K562 (cell line): ENCODE measurements around the gene KAT6B. TPM values are rescaled to one million over a fixed set of nuclear protein-coding genes. Genes with fewer than 3 reads are reported as not detected.

ENCODE experiments used
- CBFB ChIP-seq: sonication (generic); formaldehyde crosslinking; IDR thresholded peaks from 2 replicates; pipeline ENCODE4 v1.4.0; 2020; ENCODE audit warnings: mild to moderate bottlenecking, missing genetic modification reagents
- DIDO1 ChIP-seq: fragments of 450-650 bp; IDR thresholded peaks from 2 replicates; pipeline ENCODE4 v1.6.1; 2016; ENCODE audit warnings: low read depth, missing biosample characterization, missing genetic modification characterization
- ETV1 ChIP-seq: fragments of 450-650 bp; conservative IDR thresholded peaks from 2 replicates; pipeline ENCODE4 v1.6.1; 2016; ENCODE audit warnings: missing genetic modification characterization, control low read depth, low read depth, missing compliant biosample characterization
- GTF2A2 ChIP-seq: IDR thresholded peaks from 2 replicates; pipeline ENCODE4 v1.6.1; 2016; ENCODE audit warnings: mild to moderate bottlenecking, missing genetic modification characterization, missing compliant biosample characterization
- HDAC1 ChIP-seq, 2 experiments: fragments of 450-650 bp; IDR thresholded peaks; 2 replicates each; pipeline ENCODE4 v1.6.1; 2016 to 2017; ENCODE audit warnings: inconsistent platforms in 1 of 2, mild to moderate bottlenecking in 1 of 2, moderate library complexity in 1 of 2
- KDM2B ChIP-seq: fragments of 250-450 bp; sonication (Bioruptor Pico); IDR thresholded peaks from 2 replicates; pipeline ENCODE4 v1.8.0; 2021; ENCODE audit warnings: mild to moderate bottlenecking, moderate library complexity
- L3MBTL2 ChIP-seq: fragments of 450-650 bp; IDR thresholded peaks from 2 replicates; pipeline ENCODE4 v1.6.1; 2016; ENCODE audit warnings: mild to moderate bottlenecking, moderate library complexity
- PCBP1 ChIP-seq: fragments of 200-400 bp; formaldehyde crosslinking; IDR thresholded peaks from 2 replicates; pipeline ENCODE4 v1.6.1; 2018; ENCODE audit warnings: mild to moderate bottlenecking, low read depth, low read length; ENCODE audit not compliant: poor library complexity, severe bottlenecking
- PHF21A ChIP-seq: fragments of 450-650 bp; IDR thresholded peaks from 2 replicates; pipeline ENCODE4 v1.6.1; 2017; ENCODE audit warnings: low read depth, borderline replicate concordance
- PHF8 ChIP-seq: fragments of 200-600 bp; sonication (generic); IDR thresholded peaks from 2 replicates; pipeline ENCODE4 v1.6.1; 2012; ENCODE audit warnings: mixed run types, mild to moderate bottlenecking, inconsistent platforms, low read length, moderate library complexity, borderline replicate concordance
- RNF2 ChIP-seq: sonication (generic); IDR thresholded peaks from 2 replicates; pipeline ENCODE4 v1.6.1; 2016
- SIN3B ChIP-seq: fragments of 450-650 bp; IDR thresholded peaks from 2 replicates; pipeline ENCODE4 v1.6.1; 2017; ENCODE audit warnings: low read depth, mild to moderate bottlenecking, moderate library complexity
- TAL1 ChIP-seq: fragments of 450-650 bp; IDR thresholded peaks from 2 replicates; pipeline ENCODE4 v1.6.1; 2016; ENCODE audit warnings: mild to moderate bottlenecking
- ZBTB7A ChIP-seq: IDR thresholded peaks from 2 replicates; pipeline ENCODE4 v1.6.1; 2011; ENCODE audit warnings: low read depth, mild to moderate bottlenecking, low read length, moderate library complexity, borderline replicate concordance; ENCODE audit not compliant: control insufficient read depth
- ZNF436 ChIP-seq: fragments of 250-450, 450-650 bp; sonication (Bioruptor Pico); formaldehyde crosslinking; IDR thresholded peaks from 2 replicates; pipeline ENCODE4 v1.7.0; 2020; ENCODE audit warnings: mild to moderate bottlenecking
- ZNF444 ChIP-seq: fragments of 250-450 bp; sonication (Bioruptor Pico); IDR thresholded peaks from 2 replicates; pipeline ENCODE4 v1.4.0; 2020; ENCODE audit warnings: mild to moderate bottlenecking, moderate library complexity
- ZNF766 ChIP-seq: fragments of 200-800 bp; sonication (Bioruptor generic); conservative IDR thresholded peaks from 2 replicates; pipeline ENCODE4 v1.6.1; 2016; ENCODE audit warnings: missing genetic modification characterization, missing compliant biosample characterization
- polyA plus RNA-seq, 8 experiments: library from polyadenylated mRNA; depleted of rRNA in 4 of 8; stranded (reverse) in 5 of 8; unstranded in 3 of 8; fragments of >200 nt; fragmentation: Nextera tagmentation in 2 of 8; fragmentation: Illumina TruSeq in 1 of 8; extraction: Ambion mirVana in 2 of 8; extraction: Trizol in 1 of 8; gene quantifications; 2 replicates each; pipeline versions ENCODE4 v1.2.1 to v1.2.3, GENCODE V29; 2011 to 2014; ENCODE audit warnings: inconsistent platforms in 1 of 8, missing spikeins in 1 of 8
- total RNA-seq, 7 experiments: library from RNA; depleted of rRNA in 6 of 7; stranded (reverse); fragments of >200 nt in 6 of 7; fragmentation: Illumina TruSeq in 2 of 7; extraction: Trizol in 2 of 7; gene quantifications; 2 replicates each; pipeline versions ENCODE4 v1.2.1 to v1.2.3, GENCODE V29; 2011 to 2021; ENCODE audit warnings: low replicate concordance in 1 of 7
- TF ChIP-seq, protein P1 (sequence below): fragments of 200-800 bp; sonication (Bioruptor generic); IDR thresholded peaks from 2 replicates; pipeline ENCODE4 v1.6.1; 2017; ENCODE audit warnings: missing genetic modification characterization, missing compliant biosample characterization
- TF ChIP-seq, protein P2 (sequence below): fragments of 250-450 bp; sonication (Bioruptor Pico); IDR thresholded peaks from 2 replicates; pipeline ENCODE4 v1.9.0; 2021; ENCODE audit warnings: mild to moderate bottlenecking, inconsistent platforms
- TF ChIP-seq, protein P3 (sequence below), 2 experiments: fragments of 450-650 bp in 1 of 2; sonication (generic) in 1 of 2; formaldehyde crosslinking; conservative IDR thresholded peaks; 2 replicates each; pipeline versions ENCODE4 v1.4.0 to v1.8.1; 2020 to 2022; ENCODE audit warnings: mild to moderate bottlenecking in 1 of 2, missing genetic modification reagents in 1 of 2
- TF ChIP-seq, protein P4 (sequence below), 2 experiments: IDR thresholded peaks; 2 replicates each; pipeline ENCODE4 v1.6.1; 2012; ENCODE audit warnings: improper control_type of control experiment in 2 of 2, low read depth in 2 of 2, low read length in 2 of 2, borderline replicate concordance in 1 of 2

Gene KAT6B
- total and polyA plus RNA-seq, 9 of the 15 experiments (the other 6 are each of a cell fraction or from before 2014, with no cell fraction given) = 1.4 to 9.2 (median 6.8) TPM

DNA sequence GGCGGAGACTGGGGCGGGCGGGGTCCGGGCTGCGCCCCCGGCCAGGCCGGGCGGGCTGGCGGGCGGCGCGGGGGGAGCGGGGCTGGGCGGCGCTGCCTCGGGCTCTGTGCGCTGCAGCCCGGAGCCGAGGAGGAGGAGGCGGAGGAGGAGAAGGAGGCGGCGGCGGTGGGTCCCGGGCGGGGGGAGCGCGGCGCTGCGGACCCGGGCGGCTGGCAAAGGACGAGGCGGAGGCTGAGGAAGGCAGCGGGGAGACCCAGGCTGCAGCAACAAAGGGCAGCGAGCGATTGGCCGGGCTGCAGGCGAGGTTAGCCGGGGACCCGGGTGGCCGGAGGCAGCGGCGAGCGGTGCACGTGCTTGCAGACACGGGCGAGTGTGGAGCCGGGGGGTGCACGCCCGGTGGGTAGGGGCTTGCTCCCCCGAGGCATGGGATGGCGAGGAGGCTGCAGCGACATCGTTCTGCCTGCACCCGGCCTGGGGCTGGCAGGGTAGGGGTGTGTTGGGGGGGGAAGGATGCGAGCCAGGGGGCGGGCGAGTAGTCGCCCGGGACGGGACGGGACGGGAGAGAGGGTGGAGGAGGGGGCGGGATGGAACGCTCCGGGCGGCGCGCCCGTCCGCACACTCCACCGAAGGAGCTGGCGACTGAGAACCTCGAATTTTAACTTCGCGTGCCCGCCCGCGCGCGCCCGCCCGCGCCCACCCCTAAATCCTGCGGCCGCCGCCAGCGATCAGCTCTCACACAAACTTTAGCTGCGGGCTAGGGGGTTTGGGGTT lies 844 bp upstream of the KAT6B start (continued):
- TF ChIP-seq ZBTB7A = peak; percentile 96
- no peak for TF ChIP-seq GTF2A2
- TF ChIP-seq PCBP1 = peak; percentile 73
- TF ChIP-seq ETV1 (tag) = peak; percentile 37
- peak; percentile 58; the same call in 1 of the 2 replicates for TF ChIP-seq PHF8
- TF ChIP-seq KDM2B (CRISPR knock-in tag) = peak; percentile 100
- peak; percentile 57; the same call in 1 of the 2 replicates for TF ChIP-seq DIDO1 (tag)
- TF ChIP-seq ZNF444 = no peak
- no peak for TF ChIP-seq TAL1
- TF ChIP-seq SIN3B = no peak
- TF ChIP-seq, protein P1, sequence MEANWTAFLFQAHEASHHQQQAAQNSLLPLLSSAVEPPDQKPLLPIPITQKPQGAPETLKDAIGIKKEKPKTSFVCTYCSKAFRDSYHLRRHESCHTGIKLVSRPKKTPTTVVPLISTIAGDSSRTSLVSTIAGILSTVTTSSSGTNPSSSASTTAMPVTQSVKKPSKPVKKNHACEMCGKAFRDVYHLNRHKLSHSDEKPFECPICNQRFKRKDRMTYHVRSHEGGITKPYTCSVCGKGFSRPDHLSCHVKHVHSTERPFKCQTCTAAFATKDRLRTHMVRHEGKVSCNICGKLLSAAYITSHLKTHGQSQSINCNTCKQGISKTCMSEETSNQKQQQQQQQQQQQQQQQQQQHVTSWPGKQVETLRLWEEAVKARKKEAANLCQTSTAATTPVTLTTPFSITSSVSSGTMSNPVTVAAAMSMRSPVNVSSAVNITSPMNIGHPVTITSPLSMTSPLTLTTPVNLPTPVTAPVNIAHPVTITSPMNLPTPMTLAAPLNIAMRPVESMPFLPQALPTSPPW (CRISPR knock-in tag) = peak; percentile 64; the same call in 1 of the 2 replicates
- peak; percentile 53; the same call in 1 of the 2 replicates for TF ChIP-seq PHF21A
- TF ChIP-seq, protein P2, sequence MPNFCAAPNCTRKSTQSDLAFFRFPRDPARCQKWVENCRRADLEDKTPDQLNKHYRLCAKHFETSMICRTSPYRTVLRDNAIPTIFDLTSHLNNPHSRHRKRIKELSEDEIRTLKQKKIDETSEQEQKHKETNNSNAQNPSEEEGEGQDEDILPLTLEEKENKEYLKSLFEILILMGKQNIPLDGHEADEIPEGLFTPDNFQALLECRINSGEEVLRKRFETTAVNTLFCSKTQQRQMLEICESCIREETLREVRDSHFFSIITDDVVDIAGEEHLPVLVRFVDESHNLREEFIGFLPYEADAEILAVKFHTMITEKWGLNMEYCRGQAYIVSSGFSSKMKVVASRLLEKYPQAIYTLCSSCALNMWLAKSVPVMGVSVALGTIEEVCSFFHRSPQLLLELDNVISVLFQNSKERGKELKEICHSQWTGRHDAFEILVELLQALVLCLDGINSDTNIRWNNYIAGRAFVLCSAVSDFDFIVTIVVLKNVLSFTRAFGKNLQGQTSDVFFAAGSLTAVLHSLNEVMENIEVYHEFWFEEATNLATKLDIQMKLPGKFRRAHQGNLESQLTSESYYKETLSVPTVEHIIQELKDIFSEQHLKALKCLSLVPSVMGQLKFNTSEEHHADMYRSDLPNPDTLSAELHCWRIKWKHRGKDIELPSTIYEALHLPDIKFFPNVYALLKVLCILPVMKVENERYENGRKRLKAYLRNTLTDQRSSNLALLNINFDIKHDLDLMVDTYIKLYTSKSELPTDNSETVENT (CRISPR knock-in tag) = peak; percentile 38; the same call in 1 of the 2 replicates
- peak; percentile 80 for TF ChIP-seq RNF2
- TF ChIP-seq L3MBTL2 = peak; percentile 91
- TF ChIP-seq ZNF436 = no peak
- no peak for TF ChIP-seq CBFB (CRISPR knock-in tag)
- TF ChIP-seq, protein P3, sequence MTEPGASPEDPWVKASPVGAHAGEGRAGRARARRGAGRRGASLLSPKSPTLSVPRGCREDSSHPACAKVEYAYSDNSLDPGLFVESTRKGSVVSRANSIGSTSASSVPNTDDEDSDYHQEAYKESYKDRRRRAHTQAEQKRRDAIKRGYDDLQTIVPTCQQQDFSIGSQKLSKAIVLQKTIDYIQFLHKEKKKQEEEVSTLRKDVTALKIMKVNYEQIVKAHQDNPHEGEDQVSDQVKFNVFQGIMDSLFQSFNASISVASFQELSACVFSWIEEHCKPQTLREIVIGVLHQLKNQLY (CRISPR knock-in tag; conservative IDR thresholded peaks at IDR 0.05) = no peak
- TF ChIP-seq HDAC1 (IDR thresholded peaks at IDR 0.05) = peak in 1 of 2 experiments; percentile 93; a peak in 3 of 4 replicates
- TF ChIP-seq ZNF766 (CRISPR knock-in tag) = 0 out of 2 replicates have a peak, but pooled peaks have one; percentile 19
- TF ChIP-seq, protein P4, sequence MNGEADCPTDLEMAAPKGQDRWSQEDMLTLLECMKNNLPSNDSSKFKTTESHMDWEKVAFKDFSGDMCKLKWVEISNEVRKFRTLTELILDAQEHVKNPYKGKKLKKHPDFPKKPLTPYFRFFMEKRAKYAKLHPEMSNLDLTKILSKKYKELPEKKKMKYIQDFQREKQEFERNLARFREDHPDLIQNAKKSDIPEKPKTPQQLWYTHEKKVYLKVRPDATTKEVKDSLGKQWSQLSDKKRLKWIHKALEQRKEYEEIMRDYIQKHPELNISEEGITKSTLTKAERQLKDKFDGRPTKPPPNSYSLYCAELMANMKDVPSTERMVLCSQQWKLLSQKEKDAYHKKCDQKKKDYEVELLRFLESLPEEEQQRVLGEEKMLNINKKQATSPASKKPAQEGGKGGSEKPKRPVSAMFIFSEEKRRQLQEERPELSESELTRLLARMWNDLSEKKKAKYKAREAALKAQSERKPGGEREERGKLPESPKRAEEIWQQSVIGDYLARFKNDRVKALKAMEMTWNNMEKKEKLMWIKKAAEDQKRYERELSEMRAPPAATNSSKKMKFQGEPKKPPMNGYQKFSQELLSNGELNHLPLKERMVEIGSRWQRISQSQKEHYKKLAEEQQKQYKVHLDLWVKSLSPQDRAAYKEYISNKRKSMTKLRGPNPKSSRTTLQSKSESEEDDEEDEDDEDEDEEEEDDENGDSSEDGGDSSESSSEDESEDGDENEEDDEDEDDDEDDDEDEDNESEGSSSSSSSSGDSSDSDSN (IDR thresholded peaks at IDR 0.05; ENCODE audit: borderline replicate concordance in 1 of 2, low read depth in 2 of 2, low read length in 2 of 2) = 0 out of 4 replicates have a peak, but pooled peaks have one; percentile 25 to 72
